WTC11 (cell line): ENCODE measurements around the gene NSF. TPM values are rescaled to one million over a fixed set of nuclear protein-coding genes. Genes with fewer than 3 reads are reported as not detected.

Source experiments
- ATAC-seq: fragments of 200-7000 bp; cut with Tn5 transposase; 2 replicates; pipeline ENCODE4 v1.10.0; 2021; ENCODE audit warnings: mild to moderate bottlenecking, moderate library complexity
- CTCF ChIA-PET: fragments of 300-600 bp; sonication (Branson Sonifier 250); formaldehyde crosslinking; loops from one replicate; lab custom pipeline; 2021; ENCODE audit warnings: antibody characterized with exemption; lab: Charles Lee
- POLR2A ChIA-PET: fragments of 350-600 bp; sonication (Branson Sonifier 250); formaldehyde crosslinking; loops from one replicate; lab custom pipeline; 2021; ENCODE audit warnings: antibody characterized with exemption; lab: Charles Lee
- DNase-seq: peaks from one replicate; pipeline ENCODE4 v3.0.0; 2021; ENCODE audit warnings: low spot score
- H3K27ac Mint-ChIP-seq: 2 replicates; pipeline ENCODE4 v1.8.0; 2021; ENCODE audit warnings: mixed read lengths
- H3K27me3 Mint-ChIP-seq: 2 replicates; pipeline ENCODE4 v1.8.0; 2021; ENCODE audit warnings: low read depth, mild to moderate bottlenecking, moderate library complexity, mixed read lengths
- H3K36me3 Mint-ChIP-seq: 2 replicates; pipeline ENCODE4 v1.8.0; 2021; ENCODE audit warnings: mixed read lengths
- H3K4me1 Mint-ChIP-seq: 2 replicates; pipeline ENCODE4 v1.8.0; 2022; ENCODE audit warnings: mixed read lengths
- H3K4me3 Mint-ChIP-seq: 2 replicates; pipeline ENCODE4 v1.8.0; 2021; ENCODE audit warnings: mild to moderate bottlenecking, moderate library complexity, mixed read lengths
- H3K9me3 Mint-ChIP-seq: 2 replicates; pipeline ENCODE4 v1.8.0; 2021; ENCODE audit warnings: mixed read lengths
- ATF1 ChIP-seq: sonication (generic); formaldehyde crosslinking; IDR thresholded peaks from 2 replicates; pipeline ENCODE4 v1.8.1; 2023; ENCODE audit warnings: mild to moderate bottlenecking, moderate library complexity, missing genetic modification reagents
- CREB1 ChIP-seq: sonication (generic); formaldehyde crosslinking; IDR thresholded peaks from 2 replicates; pipeline ENCODE4 v1.8.0; 2023; ENCODE audit warnings: mild to moderate bottlenecking, missing genetic modification reagents
- E2F1 ChIP-seq: sonication (generic); formaldehyde crosslinking; IDR thresholded peaks from 2 replicates; pipeline ENCODE4 v1.8.0; 2022; ENCODE audit warnings: mild to moderate bottlenecking, missing genetic modification reagents
- GABPB1 ChIP-seq: sonication (generic); formaldehyde crosslinking; IDR thresholded peaks from 2 replicates; pipeline ENCODE4 v1.8.1; 2023; ENCODE audit warnings: mild to moderate bottlenecking, missing genetic modification reagents
- GTF2I ChIP-seq: fragments of 250-450 bp; sonication (Bioruptor Pico); conservative IDR thresholded peaks from 2 replicates; pipeline ENCODE4 v1.4.0; 2021; ENCODE audit warnings: mild to moderate bottlenecking
- JAZF1 ChIP-seq: fragments of 250-450 bp; sonication (Bioruptor Pico); IDR thresholded peaks from 2 replicates; pipeline ENCODE4 v1.9.0; 2021; ENCODE audit warnings: moderate library complexity, mild to moderate bottlenecking, inconsistent platforms
- JUN ChIP-seq: sonication (generic); formaldehyde crosslinking; IDR thresholded peaks from 2 replicates; pipeline ENCODE4 v1.8.0; 2023; ENCODE audit warnings: mild to moderate bottlenecking, missing genetic modification reagents
- KAT7 ChIP-seq: sonication (generic); formaldehyde crosslinking; IDR thresholded peaks from 2 replicates; pipeline ENCODE4 v1.8.1; 2023; ENCODE audit warnings: missing genetic modification reagents, mild to moderate bottlenecking, borderline replicate concordance
- MYBL2 ChIP-seq: sonication (generic); formaldehyde crosslinking; IDR thresholded peaks from 2 replicates; pipeline ENCODE4 v1.8.1; 2023; ENCODE audit warnings: mild to moderate bottlenecking, moderate library complexity, missing genetic modification reagents
- NFYB ChIP-seq: sonication (generic); formaldehyde crosslinking; conservative IDR thresholded peaks from 2 replicates; pipeline ENCODE4 v1.8.0; 2022; ENCODE audit warnings: low read depth, missing genetic modification reagents
- NR2C2 ChIP-seq: sonication (generic); formaldehyde crosslinking; IDR thresholded peaks from 2 replicates; pipeline ENCODE4 v1.8.0; 2022; ENCODE audit warnings: mild to moderate bottlenecking, missing genetic modification reagents
- OVOL2 ChIP-seq: fragments of 250-450 bp; sonication (Bioruptor Pico); IDR thresholded peaks from 2 replicates; pipeline ENCODE4 v1.9.0; 2021; ENCODE audit warnings: mild to moderate bottlenecking, borderline replicate concordance
- PRRX2 ChIP-seq: fragments of 250-450 bp; sonication (Bioruptor Pico); IDR thresholded peaks from 2 replicates; pipeline ENCODE4 v1.8.0; 2021; ENCODE audit warnings: mild to moderate bottlenecking
- SMAD4 ChIP-seq: sonication (generic); formaldehyde crosslinking; IDR thresholded peaks from 2 replicates; pipeline ENCODE4 v1.8.0; 2022; ENCODE audit warnings: mild to moderate bottlenecking, missing genetic modification reagents
- SOX15 ChIP-seq: fragments of 250-450 bp; sonication (Bioruptor Pico); IDR thresholded peaks from 2 replicates; pipeline ENCODE4 v1.9.0; 2021; ENCODE audit warnings: mild to moderate bottlenecking
- ZBTB21 ChIP-seq: sonication (generic); formaldehyde crosslinking; IDR thresholded peaks from 2 replicates; pipeline ENCODE4 v1.8.1; 2023; ENCODE audit warnings: mild to moderate bottlenecking, missing genetic modification reagents, borderline replicate concordance
- ZBTB43 ChIP-seq: sonication (generic); formaldehyde crosslinking; IDR thresholded peaks from 2 replicates; pipeline ENCODE4 v1.8.1; 2023; ENCODE audit warnings: mild to moderate bottlenecking, missing genetic modification reagents
- ZNF317 ChIP-seq: sonication (generic); formaldehyde crosslinking; IDR thresholded peaks from 2 replicates; pipeline ENCODE4 v1.8.1; 2023; ENCODE audit warnings: low read depth, mild to moderate bottlenecking, moderate library complexity, missing genetic modification reagents, borderline replicate concordance
- ZNF396 ChIP-seq: fragments of 250-450 bp; sonication (Bioruptor Pico); IDR thresholded peaks from 2 replicates; pipeline ENCODE4 v1.8.0; 2021; ENCODE audit warnings: mild to moderate bottlenecking, moderate library complexity, borderline replicate concordance
- total RNA-seq: library from RNA; stranded (reverse); gene quantifications from 3 replicates; pipeline ENCODE4 v1.2.3, GENCODE V29; 2021
- TF ChIP-seq, protein P1 (sequence below): sonication (generic); formaldehyde crosslinking; IDR thresholded peaks from 2 replicates; pipeline ENCODE4 v1.8.0; 2023; ENCODE audit warnings: mild to moderate bottlenecking, missing genetic modification reagents
- TF ChIP-seq, protein P2 (sequence below): sonication (generic); formaldehyde crosslinking; IDR thresholded peaks from 2 replicates; pipeline ENCODE4 v1.8.1; 2022; ENCODE audit warnings: missing genetic modification reagents, borderline replicate concordance
- TF ChIP-seq, protein P3 (sequence below): fragments of 250-450 bp; sonication (Bioruptor Pico); IDR thresholded peaks from 2 replicates; pipeline ENCODE4 v1.9.0; 2021; ENCODE audit warnings: mild to moderate bottlenecking

NSF gene
- total RNA-seq, 1 experiment from 2014 or later: 23.0 TPM

- TF ChIP-seq SMAD4 (no peak), ZNF317 (no peak), ZNF396 (CRISPR knock-in tag) (no peak), NFYB (no peak), NR2C2 (no peak), KAT7 (CRISPR knock-in tag) (no peak), ZBTB43 (CRISPR knock-in tag) (no peak), GTF2I (CRISPR knock-in tag) (no peak), OVOL2 (CRISPR knock-in tag) (no peak), PRRX2 (no peak), SOX15 (CRISPR knock-in tag) (no peak), ATF1 (CRISPR knock-in tag) (no peak)
- TF ChIP-seq, protein P1, sequence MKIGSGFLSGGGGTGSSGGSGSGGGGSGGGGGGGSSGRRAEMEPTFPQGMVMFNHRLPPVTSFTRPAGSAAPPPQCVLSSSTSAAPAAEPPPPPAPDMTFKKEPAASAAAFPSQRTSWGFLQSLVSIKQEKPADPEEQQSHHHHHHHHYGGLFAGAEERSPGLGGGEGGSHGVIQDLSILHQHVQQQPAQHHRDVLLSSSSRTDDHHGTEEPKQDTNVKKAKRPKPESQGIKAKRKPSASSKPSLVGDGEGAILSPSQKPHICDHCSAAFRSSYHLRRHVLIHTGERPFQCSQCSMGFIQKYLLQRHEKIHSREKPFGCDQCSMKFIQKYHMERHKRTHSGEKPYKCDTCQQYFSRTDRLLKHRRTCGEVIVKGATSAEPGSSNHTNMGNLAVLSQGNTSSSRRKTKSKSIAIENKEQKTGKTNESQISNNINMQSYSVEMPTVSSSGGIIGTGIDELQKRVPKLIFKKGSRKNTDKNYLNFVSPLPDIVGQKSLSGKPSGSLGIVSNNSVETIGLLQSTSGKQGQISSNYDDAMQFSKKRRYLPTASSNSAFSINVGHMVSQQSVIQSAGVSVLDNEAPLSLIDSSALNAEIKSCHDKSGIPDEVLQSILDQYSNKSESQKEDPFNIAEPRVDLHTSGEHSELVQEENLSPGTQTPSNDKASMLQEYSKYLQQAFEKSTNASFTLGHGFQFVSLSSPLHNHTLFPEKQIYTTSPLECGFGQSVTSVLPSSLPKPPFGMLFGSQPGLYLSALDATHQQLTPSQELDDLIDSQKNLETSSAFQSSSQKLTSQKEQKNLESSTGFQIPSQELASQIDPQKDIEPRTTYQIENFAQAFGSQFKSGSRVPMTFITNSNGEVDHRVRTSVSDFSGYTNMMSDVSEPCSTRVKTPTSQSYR (CRISPR knock-in tag): no peak
- ATAC-seq: no peak
- H3K9me3 Mint-ChIP-seq: no peaks in the 10 kb centered on the region
- no peak overlapping the region for H3K27ac Mint-ChIP-seq
- H3K4me3 Mint-ChIP-seq: no peak overlapping the region
- CTCF ChIA-PET: interaction anchor here (1.6 kb wide), 1 partner anchor 39 kb away, joined by 3 read pairs; no protein-coding TSS in a partner anchor
- DNase-seq: no peak
- no peaks in the 10 kb centered on the region for H3K36me3 Mint-ChIP-seq
- POLR2A ChIA-PET: no interaction called here
- H3K4me1 Mint-ChIP-seq: peaks cover 16% of the 10 kb centered on the region
- H3K27me3 Mint-ChIP-seq: no peaks in the 10 kb centered on the region
These were observed 135.7 kb downstream of the NSF start for GRCh38 chr17:46726206-46726605.

GRCh38 chr17:46727572-46728348, 137.3 kb downstream of the NSF start:
- ChIA-PET CTCF (interaction anchor here (1.0 to 1.6 kb wide), 3 partner anchors 37 to 215 kb away, joined by 3 to 4 read pairs (median 4); no protein-coding TSS in a partner anchor), POLR2A (no interaction called here)
- Mint-ChIP-seq H3K27me3 (no peaks in the 10 kb centered on the region), H3K4me1 (peaks cover 30% of the 10 kb centered on the region), H3K27ac (no peak overlapping the region), H3K36me3 (no peaks in the 10 kb centered on the region), H3K4me3 (no peak overlapping the region), H3K9me3 (no peaks in the 10 kb centered on the region)
- TF ChIP-seq JAZF1 (no peak), JUN (no peak), MYBL2 (CRISPR knock-in tag) (no peak), ZBTB21 (CRISPR knock-in tag) (no peak), E2F1 (CRISPR knock-in tag) (no peak), GABPB1 (CRISPR knock-in tag) (no peak), CREB1 (CRISPR knock-in tag) (no peak)
- TF ChIP-seq, protein P2, sequence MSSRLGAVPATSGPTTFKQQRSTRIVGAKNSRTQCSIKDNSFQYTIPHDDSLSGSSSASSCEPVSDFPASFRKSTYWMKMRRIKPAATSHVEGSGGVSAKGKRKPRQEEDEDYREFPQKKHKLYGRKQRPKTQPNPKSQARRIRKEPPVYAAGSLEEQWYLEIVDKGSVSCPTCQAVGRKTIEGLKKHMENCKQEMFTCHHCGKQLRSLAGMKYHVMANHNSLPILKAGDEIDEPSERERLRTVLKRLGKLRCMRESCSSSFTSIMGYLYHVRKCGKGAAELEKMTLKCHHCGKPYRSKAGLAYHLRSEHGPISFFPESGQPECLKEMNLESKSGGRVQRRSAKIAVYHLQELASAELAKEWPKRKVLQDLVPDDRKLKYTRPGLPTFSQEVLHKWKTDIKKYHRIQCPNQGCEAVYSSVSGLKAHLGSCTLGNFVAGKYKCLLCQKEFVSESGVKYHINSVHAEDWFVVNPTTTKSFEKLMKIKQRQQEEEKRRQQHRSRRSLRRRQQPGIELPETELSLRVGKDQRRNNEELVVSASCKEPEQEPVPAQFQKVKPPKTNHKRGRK (CRISPR knock-in tag): no peak
- TF ChIP-seq, protein P3, sequence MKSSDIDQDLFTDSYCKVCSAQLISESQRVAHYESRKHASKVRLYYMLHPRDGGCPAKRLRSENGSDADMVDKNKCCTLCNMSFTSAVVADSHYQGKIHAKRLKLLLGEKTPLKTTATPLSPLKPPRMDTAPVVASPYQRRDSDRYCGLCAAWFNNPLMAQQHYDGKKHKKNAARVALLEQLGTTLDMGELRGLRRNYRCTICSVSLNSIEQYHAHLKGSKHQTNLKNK (CRISPR knock-in tag): no peak
- DNase-seq: no peak
- no peak for ATAC-seq
